ENCODE measurements around the gene NDST3.
A peak's percentile ranks its signal among the peaks of the same experiment; 100 is the strongest.

The NDST3 gene

GRCh38 chr4:118036336-118036735 is 2.0 kb downstream of the NDST3 start:
- no peak for TF ChIP-seq GATA1 (IDR thresholded peaks at IDR 0.05; ENCODE audit: low read depth, low read length)
- TF ChIP-seq POLR2A (IDR thresholded peaks at IDR 0.05; ENCODE audit: low read length) = no peak
- no peak for DNase-seq

- no peak for DNase-seq
- TF ChIP-seq POLR2A (IDR thresholded peaks at IDR 0.05; ENCODE audit: low read length) (no peak), GATA1 (IDR thresholded peaks at IDR 0.05; ENCODE audit: low read depth, low read length) (no peak)
These were observed 3.7 kb downstream of the NDST3 start for GRCh38 chr4:118037955-118038354.

DNA sequence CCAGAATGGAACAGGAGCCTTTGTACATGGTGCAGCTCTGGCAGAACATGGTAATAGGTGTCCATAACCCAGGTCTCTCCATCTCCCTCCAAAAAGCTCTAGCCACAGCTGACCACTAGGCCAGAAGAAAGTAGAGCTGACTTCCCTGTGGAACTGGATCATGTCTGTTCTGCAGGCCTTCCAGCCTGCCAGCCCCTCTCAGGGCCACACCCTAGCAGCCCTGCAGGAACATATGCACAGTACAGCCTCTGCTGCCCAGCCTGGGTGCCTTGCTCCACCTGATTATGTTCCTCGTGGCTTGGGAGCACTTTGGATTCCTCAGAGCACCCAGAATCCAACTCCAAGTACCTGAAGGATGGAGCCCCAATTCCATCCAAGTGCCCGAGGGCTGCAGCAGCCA is 12.0 kb downstream of the NDST3 start:
- no peak for DNase-seq
- TF ChIP-seq GATA1 (IDR thresholded peaks at IDR 0.05; ENCODE audit: low read depth, low read length) (no peak), POLR2A (IDR thresholded peaks at IDR 0.05; ENCODE audit: low read length) (no peak)

- TF ChIP-seq POLR2A (IDR thresholded peaks at IDR 0.05; ENCODE audit: low read length) (no peak), GATA1 (IDR thresholded peaks at IDR 0.05; ENCODE audit: low read depth, low read length) (no peak)
- DNase-seq = no peak
These were observed 12.8 kb downstream of the NDST3 start for GRCh38 chr4:118047043-118047442.

DNA sequence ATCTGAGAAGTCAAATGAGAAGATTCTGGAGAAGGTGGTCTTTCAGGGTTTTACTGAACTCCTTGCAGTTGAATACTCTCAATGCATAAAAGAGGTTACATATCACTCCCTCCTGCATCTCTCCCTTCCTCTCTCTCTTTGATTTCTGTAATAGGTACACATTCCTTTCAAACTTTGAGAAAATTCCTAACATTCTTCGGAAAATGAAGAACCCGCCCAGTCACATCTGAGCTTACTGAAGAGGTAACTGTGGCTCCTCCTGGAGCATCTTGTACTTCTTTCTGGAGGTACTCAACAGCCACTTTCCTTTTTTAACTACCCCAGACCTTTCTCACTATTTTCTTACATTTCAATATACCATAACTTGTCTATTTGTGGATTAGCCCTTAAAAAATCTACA is 24.7 kb downstream of the NDST3 start:
- TF ChIP-seq GATA1 (IDR thresholded peaks at IDR 0.05; ENCODE audit: low read depth, low read length) = no peak
- no peak for TF ChIP-seq POLR2A (IDR thresholded peaks at IDR 0.05; ENCODE audit: low read length)
- DNase-seq = no peak

GRCh38 chr4:118059397-118059796 is 25.1 kb downstream of the NDST3 start:
- no peak for DNase-seq
- no peak for TF ChIP-seq GATA1 (IDR thresholded peaks at IDR 0.05; ENCODE audit: low read depth, low read length)
- TF ChIP-seq POLR2A (IDR thresholded peaks at IDR 0.05; ENCODE audit: low read length) = no peak

- DNase-seq = peak; percentile 21 to 30
- TF ChIP-seq GATA1 (IDR thresholded peaks at IDR 0.05; ENCODE audit: low read depth, low read length) (no peak), POLR2A (IDR thresholded peaks at IDR 0.05; ENCODE audit: low read length) (no peak)
These were observed 42.9 kb downstream of the NDST3 start for GRCh38 chr4:118076958-118077766.

DNA sequence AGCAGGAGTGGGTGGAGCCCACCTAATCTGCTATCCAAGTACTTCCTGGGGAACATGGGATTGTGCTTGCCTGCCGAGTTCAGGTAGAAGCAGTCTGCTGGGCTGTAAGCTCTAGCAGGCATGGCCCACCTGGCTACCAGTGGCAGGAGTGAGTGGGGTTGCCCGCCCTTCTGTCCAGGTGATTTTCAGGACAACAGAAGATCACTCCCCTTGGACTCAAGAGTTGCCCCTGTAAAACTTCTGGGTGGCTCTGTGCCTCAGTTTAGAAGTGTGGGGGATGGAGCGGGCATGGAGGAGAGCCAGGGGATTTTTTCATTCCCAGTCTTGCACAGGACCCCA is 43.5 kb downstream of the NDST3 start:
- DNase-seq = no peak
- no peak for TF ChIP-seq POLR2A (IDR thresholded peaks at IDR 0.05; ENCODE audit: low read length)
- no peak for TF ChIP-seq GATA1 (IDR thresholded peaks at IDR 0.05; ENCODE audit: low read depth, low read length)

- TF ChIP-seq POLR2A (IDR thresholded peaks at IDR 0.05; ENCODE audit: low read length) (no peak), GATA1 (IDR thresholded peaks at IDR 0.05; ENCODE audit: low read depth, low read length) (no peak)
- DNase-seq = no peak
These were observed 47.1 kb downstream of the NDST3 start for GRCh38 chr4:118081434-118081833.

DNA sequence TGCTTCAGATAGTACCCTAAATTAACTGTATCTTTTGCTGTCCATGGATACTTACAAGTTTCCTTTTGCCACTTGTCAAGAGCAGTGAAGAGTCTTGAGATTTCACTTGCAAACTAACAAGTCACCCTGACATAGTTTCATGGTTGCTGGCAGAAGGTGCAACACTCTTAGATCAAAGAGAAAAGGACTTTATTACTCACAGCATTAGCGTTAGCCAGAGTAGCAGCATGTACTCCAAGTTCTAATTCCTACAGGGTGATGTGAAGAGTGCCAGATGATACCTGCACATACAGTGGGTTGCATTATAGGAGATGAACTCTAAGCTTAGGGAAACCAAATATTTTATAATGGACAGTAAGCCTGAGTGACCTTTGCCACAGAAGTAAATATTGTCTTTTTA is 47.9 kb downstream of the NDST3 start:
- no peak for TF ChIP-seq POLR2A (IDR thresholded peaks at IDR 0.05; ENCODE audit: low read length)
- no peak for TF ChIP-seq GATA1 (IDR thresholded peaks at IDR 0.05; ENCODE audit: low read depth, low read length)
- no peak for DNase-seq

DNA sequence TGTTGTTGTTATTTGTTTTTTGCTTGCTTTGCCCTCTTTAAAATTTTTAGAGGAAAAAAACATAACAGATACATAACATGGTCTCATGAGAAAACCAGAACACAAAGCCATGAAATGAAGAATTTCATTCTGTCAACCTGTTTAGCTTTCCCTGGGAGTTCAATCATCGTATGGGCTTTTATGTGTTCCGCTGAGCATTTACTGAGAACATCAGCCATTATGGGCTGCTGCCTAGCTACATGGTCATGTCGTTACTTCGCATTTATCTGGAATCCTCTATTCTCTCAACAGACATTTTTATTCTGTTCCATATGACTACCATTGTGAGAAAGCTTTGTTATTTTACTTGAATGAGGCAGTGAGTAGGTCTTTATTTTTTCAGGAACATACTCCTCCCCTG is 51.4 kb downstream of the NDST3 start:
- no peak for TF ChIP-seq GATA1 (IDR thresholded peaks at IDR 0.05; ENCODE audit: low read depth, low read length)
- TF ChIP-seq POLR2A (IDR thresholded peaks at IDR 0.05; ENCODE audit: low read length) = no peak
- no peak for DNase-seq

- DNase-seq = no peak
These were observed 52.1 kb downstream of the NDST3 start for GRCh38 chr4:118086344-118086743.

GRCh38 chr4:118087366-118087765 is 53.1 kb downstream of the NDST3 start:
- TF ChIP-seq GATA1 (IDR thresholded peaks at IDR 0.05; ENCODE audit: low read depth, low read length) = no peak
- no peak for TF ChIP-seq POLR2A (IDR thresholded peaks at IDR 0.05; ENCODE audit: low read length)
- no peak for DNase-seq

More at GRCh38 chr4:118086344-118086743, 52.1 kb downstream of the NDST3 start:
- TF ChIP-seq POLR2A (IDR thresholded peaks at IDR 0.05; ENCODE audit: low read length) = no peak
- TF ChIP-seq GATA1 (IDR thresholded peaks at IDR 0.05; ENCODE audit: low read depth, low read length) = no peak

- no peak for DNase-seq
- no peak for TF ChIP-seq POLR2A (IDR thresholded peaks at IDR 0.05; ENCODE audit: low read length)
- TF ChIP-seq GATA1 (IDR thresholded peaks at IDR 0.05; ENCODE audit: low read depth, low read length) = no peak
These were observed 64.8 kb downstream of the NDST3 start for GRCh38 chr4:118099106-118099505.

- DNase-seq = no peak
- TF ChIP-seq POLR2A (IDR thresholded peaks at IDR 0.05; ENCODE audit: low read length) (no peak), GATA1 (IDR thresholded peaks at IDR 0.05; ENCODE audit: low read depth, low read length) (no peak)
These were observed 67.9 kb downstream of the NDST3 start for GRCh38 chr4:118102195-118102594.
